Activated CD8-positive, alpha-beta memory T cell treated with anti-CD3 and anti-CD28 coated beads for 36 hours (primary cell): Measurements from ENCODE around the gene EPB42. TPM values are rescaled to one million over a fixed set of nuclear protein-coding genes. Genes with fewer than 3 reads are reported as not detected.

Experiments used
- CTCF ChIA-PET: fragments of 350-600 bp; sonication (Branson Sonifier 250); formaldehyde crosslinking; loops from one replicate; lab custom pipeline; 2021; ENCODE audit warnings: antibody characterized with exemption; lab: Charles Lee
- POLR2A ChIA-PET: fragments of 350-600 bp; sonication (Branson Sonifier 250); formaldehyde crosslinking; loops from one replicate; lab custom pipeline; 2021; ENCODE audit warnings: antibody characterized with exemption; lab: Charles Lee
- total RNA-seq, 2 experiments: library from RNA; stranded (reverse); gene quantifications; one replicate each; pipeline ENCODE4 v1.2.3, GENCODE V29; 2021

EPB42 gene
- total RNA-seq, 2 experiments from 2014 or later: not detected

GRCh38 chr15:43218908-43219706 lies 1.7 kb downstream of the EPB42 start:
- CTCF ChIA-PET: interaction anchor here (1.6 kb wide), 1 partner anchor 67 kb away, joined by 4 read pairs; no protein-coding TSS in a partner anchor
- POLR2A ChIA-PET: no interaction called here

GRCh38 chr15:43215961-43216360 lies 4.9 kb downstream of the EPB42 start:
- ChIA-PET CTCF (interaction anchor here (1.6 kb wide), 1 partner anchor 70 kb away, joined by 4 read pairs; no protein-coding TSS in a partner anchor), POLR2A (no interaction called here)

- ChIA-PET POLR2A (no interaction called here), CTCF (interaction anchor here (1.1 kb wide), 1 partner anchor 36 kb away, joined by 3 read pairs; no protein-coding TSS in a partner anchor)
Measured at GRCh38 chr15:43214592-43215295, 6.1 kb downstream of the EPB42 start.

GRCh38 chr15:43214169-43214568 lies 6.6 kb downstream of the EPB42 start:
- ChIA-PET CTCF (interaction anchor here (1.1 to 1.4 kb wide), 2 partner anchors 37 to 71 kb away, joined by 3 to 4 read pairs; no protein-coding TSS in a partner anchor), POLR2A (no interaction called here)

- CTCF ChIA-PET: interaction anchor here (1.4 kb wide), 1 partner anchor 72 kb away, joined by 4 read pairs; no protein-coding TSS in a partner anchor
- POLR2A ChIA-PET: no interaction called here
Measured at GRCh38 chr15:43213466-43213865, 7.4 kb downstream of the EPB42 start.

- POLR2A ChIA-PET: no interaction called here
- CTCF ChIA-PET: interaction anchor here (1.4 kb wide), 1 partner anchor 73 kb away, joined by 4 read pairs; no protein-coding TSS in a partner anchor
Measured at GRCh38 chr15:43212951-43213350, 7.9 kb downstream of the EPB42 start.

GRCh38 chr15:43212299-43212698 lies 8.5 kb downstream of the EPB42 start:
- POLR2A ChIA-PET: no interaction called here
- CTCF ChIA-PET: no interaction called here

- CTCF ChIA-PET: no interaction called here
- POLR2A ChIA-PET: no interaction called here
Measured at GRCh38 chr15:43211224-43211735, 9.5 kb downstream of the EPB42 start.

- POLR2A ChIA-PET: no interaction called here
- CTCF ChIA-PET: no interaction called here
Measured at GRCh38 chr15:43210807-43211206, 10.0 kb downstream of the EPB42 start.

- ChIA-PET POLR2A (interaction anchor here (0.7 kb wide), 1 partner anchor 57 kb away, joined by 3 read pairs; no protein-coding TSS in a partner anchor), CTCF (no interaction called here)
Measured at GRCh38 chr15:43210172-43210745, 10.6 kb downstream of the EPB42 start.

- ChIA-PET CTCF (no interaction called here), POLR2A (no interaction called here)
Measured at GRCh38 chr15:43209059-43209824, 11.6 kb downstream of the EPB42 start.

GRCh38 chr15:43208052-43209002 lies 12.5 kb downstream of the EPB42 start:
- ChIA-PET CTCF (interaction anchor here (0.6 to 1.4 kb wide), 2 partner anchors 17 to 127 kb away, joined by 3 to 5 read pairs; no protein-coding TSS in a partner anchor), POLR2A (no interaction called here)

- CTCF ChIA-PET: no interaction called here
- POLR2A ChIA-PET: no interaction called here
Measured at GRCh38 chr15:43207024-43207423, 13.8 kb downstream of the EPB42 start.

- CTCF ChIA-PET: interaction anchor here (0.7 kb wide), 1 partner anchor 224 kb away, joined by 3 read pairs; no protein-coding TSS in a partner anchor
- POLR2A ChIA-PET: no interaction called here
Measured at GRCh38 chr15:43206054-43206453, 14.8 kb downstream of the EPB42 start.

GRCh38 chr15:43204016-43204901 lies 16.6 kb downstream of the EPB42 start:
- ChIA-PET CTCF (interaction anchor here (0.5 to 1.9 kb wide), 10 partner anchors 14 to 654 kb away, joined by 3 to 7 read pairs (median 4); no protein-coding TSS in a partner anchor), POLR2A (interaction anchor here (0.5 kb wide), 1 partner anchor 137 kb away, joined by 4 read pairs; no protein-coding TSS in a partner anchor)

- ChIA-PET CTCF (no interaction called here), POLR2A (no interaction called here)
Measured at GRCh38 chr15:43199945-43200488, 20.8 kb downstream of the EPB42 start.
